Calu3 (cell line): ENCODE measurements around the gene GRK4. TPM values are rescaled to one million over a fixed set of nuclear protein-coding genes. Genes with fewer than 3 reads are reported as not detected.

Experiments
- BruUV-seq: library from RNA; stranded (reverse); fragments of 400-500 nt; replicated peaks from 2 replicates; lab custom pipeline; 2021; lab: Mats Ljungman, UMichigan
- CTCF ChIA-PET: fragments of 300-600 bp; sonication (Branson Sonifier 250); formaldehyde crosslinking; loops from one replicate; lab custom pipeline; 2022; ENCODE audit warnings: antibody characterized with exemption; lab: Charles Lee
- DNase-seq: peaks from one replicate; pipeline ENCODE4 v3.0.0; 2022
- H3K27ac Mint-ChIP-seq: one replicate; pipeline ENCODE4 v1.8.0; 2022; ENCODE audit warnings: mixed read lengths; ENCODE audit not compliant: unreplicated experiment
- H3K27me3 Mint-ChIP-seq: one replicate; pipeline ENCODE4 v1.8.0; 2022; ENCODE audit warnings: mixed read lengths; ENCODE audit not compliant: unreplicated experiment
- H3K36me3 Mint-ChIP-seq: one replicate; pipeline ENCODE4 v1.8.0; 2022; ENCODE audit warnings: mild to moderate bottlenecking, moderate library complexity, mixed read lengths; ENCODE audit not compliant: insufficient read depth, unreplicated experiment
- H3K4me1 Mint-ChIP-seq: one replicate; pipeline ENCODE4 v1.8.0; 2022; ENCODE audit warnings: mild to moderate bottlenecking, low read depth, mixed read lengths; ENCODE audit not compliant: unreplicated experiment
- H3K4me3 Mint-ChIP-seq: one replicate; pipeline ENCODE4 v1.8.0; 2022; ENCODE audit warnings: mild to moderate bottlenecking, low read depth, moderate library complexity, mixed read lengths; ENCODE audit not compliant: unreplicated experiment
- H3K9me3 Mint-ChIP-seq: one replicate; pipeline ENCODE4 v1.8.0; 2022; ENCODE audit warnings: low read depth, mixed read lengths; ENCODE audit not compliant: unreplicated experiment
- intact Hi-C: fragments of 100-400 bp; cut with micrococcal nuclease; formaldehyde crosslinking; loops from one replicate; pipeline ENCODE4 v1.10.0; 2022; ENCODE audit not compliant: unreplicated experiment
- total RNA-seq: library from RNA; stranded (reverse); gene quantifications from 2 replicates; pipeline ENCODE4 v1.2.3, GENCODE V29; 2022
- TF ChIP-seq, protein P1 (sequence below): fragments of 200-600 bp; IDR thresholded peaks from one replicate; pipeline ENCODE4 v1.8.0; 2022; ENCODE audit warnings: antibody characterized with exemption; ENCODE audit not compliant: unreplicated experiment

The GRK4 gene
- total RNA-seq, 1 experiment from 2014 or later: 0.80 TPM

DNA sequence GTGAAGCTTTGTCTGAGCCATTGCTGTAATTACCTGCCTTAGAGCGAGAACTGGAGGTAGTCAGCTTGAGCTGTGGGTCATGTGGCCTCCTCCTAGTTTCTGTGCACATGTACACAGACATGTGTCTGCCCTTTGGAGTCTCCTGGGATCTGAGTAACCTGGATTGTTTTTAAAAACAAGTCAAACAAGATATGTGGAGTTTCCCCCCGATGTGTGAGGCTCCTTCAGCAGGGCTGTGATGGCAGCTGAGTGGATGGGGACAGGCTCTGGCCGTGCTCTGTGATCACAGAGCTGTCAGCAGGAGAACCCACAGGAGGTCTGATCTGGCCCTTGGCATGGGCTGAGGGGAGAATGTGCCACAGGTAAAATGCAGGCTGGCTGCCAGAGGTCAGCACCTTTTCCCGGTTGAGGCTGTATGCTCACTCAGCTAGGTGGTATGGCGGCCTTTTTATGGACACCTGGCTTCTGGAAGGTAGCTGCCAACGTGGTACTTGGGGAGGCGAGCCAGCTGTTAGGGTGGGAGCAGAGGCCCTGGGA is 38.5 kb upstream of the GRK4 start:
- Mint-ChIP-seq H3K27ac (no peak overlapping the region), H3K4me1 (peaks cover 12% of the 10 kb centered on the region), H3K4me3 (no peak overlapping the region), H3K36me3 (peaks cover 16% of the 10 kb centered on the region), H3K27me3 (no peaks in the 10 kb centered on the region), H3K9me3 (peaks cover 1% of the 10 kb centered on the region)
- CTCF ChIA-PET: no interaction called here
- intact Hi-C loops: no loop called here
- TF ChIP-seq, protein P1, sequence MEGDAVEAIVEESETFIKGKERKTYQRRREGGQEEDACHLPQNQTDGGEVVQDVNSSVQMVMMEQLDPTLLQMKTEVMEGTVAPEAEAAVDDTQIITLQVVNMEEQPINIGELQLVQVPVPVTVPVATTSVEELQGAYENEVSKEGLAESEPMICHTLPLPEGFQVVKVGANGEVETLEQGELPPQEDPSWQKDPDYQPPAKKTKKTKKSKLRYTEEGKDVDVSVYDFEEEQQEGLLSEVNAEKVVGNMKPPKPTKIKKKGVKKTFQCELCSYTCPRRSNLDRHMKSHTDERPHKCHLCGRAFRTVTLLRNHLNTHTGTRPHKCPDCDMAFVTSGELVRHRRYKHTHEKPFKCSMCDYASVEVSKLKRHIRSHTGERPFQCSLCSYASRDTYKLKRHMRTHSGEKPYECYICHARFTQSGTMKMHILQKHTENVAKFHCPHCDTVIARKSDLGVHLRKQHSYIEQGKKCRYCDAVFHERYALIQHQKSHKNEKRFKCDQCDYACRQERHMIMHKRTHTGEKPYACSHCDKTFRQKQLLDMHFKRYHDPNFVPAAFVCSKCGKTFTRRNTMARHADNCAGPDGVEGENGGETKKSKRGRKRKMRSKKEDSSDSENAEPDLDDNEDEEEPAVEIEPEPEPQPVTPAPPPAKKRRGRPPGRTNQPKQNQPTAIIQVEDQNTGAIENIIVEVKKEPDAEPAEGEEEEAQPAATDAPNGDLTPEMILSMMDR: no peak
- DNase-seq: no peak
- no TSS peak for BruUV-seq

DNA sequence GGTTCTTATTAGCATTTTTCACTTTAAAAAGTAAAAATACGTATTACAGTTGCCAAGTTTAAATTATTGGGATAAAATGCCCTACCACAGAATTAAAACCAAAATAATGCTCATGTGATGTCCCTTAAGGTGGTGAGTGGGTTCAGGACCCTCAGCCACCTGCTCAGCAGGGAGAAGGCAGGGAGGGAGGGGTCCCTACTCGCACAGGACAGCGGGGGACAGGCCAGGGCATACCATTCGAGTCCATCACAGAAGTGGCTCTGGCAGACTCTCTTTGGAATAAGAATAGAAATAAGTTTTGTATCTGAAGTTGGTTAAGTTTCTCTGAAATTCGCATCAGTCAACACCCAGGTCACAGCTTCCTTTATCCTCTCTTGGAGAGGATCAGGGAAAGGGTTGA is 37.9 kb upstream of the GRK4 start:
- BruUV-seq: no TSS peak
- DNase-seq: no peak
- CTCF ChIA-PET: interaction anchor here (0.6 kb wide), 1 partner anchor 589 kb away, joined by 4 read pairs; no protein-coding TSS in a partner anchor
- no peak overlapping the region for H3K4me3 Mint-ChIP-seq
- no peaks in the 10 kb centered on the region for H3K9me3 Mint-ChIP-seq
- peaks cover 15% of the 10 kb centered on the region for H3K36me3 Mint-ChIP-seq
- intact Hi-C loops: no loop called here
- H3K27ac Mint-ChIP-seq: no peak overlapping the region
- H3K4me1 Mint-ChIP-seq: peaks cover 12% of the 10 kb centered on the region
- TF ChIP-seq, protein P1: no peak
- no peaks in the 10 kb centered on the region for H3K27me3 Mint-ChIP-seq

DNA sequence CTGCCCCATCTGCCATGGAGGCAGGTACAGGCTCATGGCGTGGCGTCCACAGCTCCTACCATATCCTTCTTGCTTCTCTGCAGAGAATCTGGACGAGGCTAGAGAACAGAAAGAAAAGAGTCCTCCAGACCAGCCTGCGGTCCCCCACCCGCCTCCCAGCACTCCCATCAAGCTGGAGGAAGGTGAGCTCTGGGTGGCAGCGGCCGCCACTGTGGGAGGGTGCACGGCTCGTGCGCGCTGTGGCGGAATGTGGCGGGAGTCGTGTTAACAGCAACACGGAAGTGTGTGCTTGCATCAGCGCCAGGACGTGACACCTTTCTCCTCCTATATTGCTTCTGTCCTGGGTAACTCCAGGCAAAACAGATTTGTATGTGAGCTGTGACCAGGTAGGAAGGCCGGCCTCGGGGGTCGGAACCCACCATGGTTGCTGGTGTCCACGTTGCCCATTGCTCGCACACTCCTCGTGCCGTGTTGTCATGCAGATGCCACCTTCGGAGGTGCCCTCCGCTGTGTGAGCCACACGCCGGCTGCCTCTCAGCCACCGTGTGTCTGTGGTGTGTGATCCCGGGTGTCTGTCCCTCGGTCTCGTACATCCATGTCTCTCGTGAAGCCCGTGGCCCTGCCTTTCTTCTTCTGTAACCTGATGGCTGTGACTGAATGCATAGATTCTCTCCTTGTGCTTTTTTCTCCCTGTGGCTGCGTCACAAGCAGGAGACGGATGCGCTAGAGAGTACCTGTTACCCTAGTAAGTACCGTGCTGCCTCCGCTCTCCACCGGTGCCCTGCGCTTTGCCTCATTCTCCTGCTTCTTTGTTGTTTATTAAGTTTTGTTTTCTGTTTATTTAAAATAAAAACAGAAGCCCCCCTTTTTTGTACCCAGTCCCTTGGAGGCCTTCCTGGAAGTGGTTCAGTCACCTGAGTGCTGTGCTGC is 37.2 kb upstream of the GRK4 start:
- H3K27me3 Mint-ChIP-seq: no peaks in the 10 kb centered on the region
- peaks cover 12% of the 10 kb centered on the region for H3K4me1 Mint-ChIP-seq
- TF ChIP-seq, protein P1: no peak
- H3K9me3 Mint-ChIP-seq: no peaks in the 10 kb centered on the region
- H3K27ac Mint-ChIP-seq: no peak overlapping the region
- peaks cover 16% of the 10 kb centered on the region for H3K36me3 Mint-ChIP-seq
- BruUV-seq: no TSS peak
- no peak for DNase-seq
- no peak overlapping the region for H3K4me3 Mint-ChIP-seq
- CTCF ChIA-PET: no interaction called here
- intact Hi-C loops: no loop called here

DNA sequence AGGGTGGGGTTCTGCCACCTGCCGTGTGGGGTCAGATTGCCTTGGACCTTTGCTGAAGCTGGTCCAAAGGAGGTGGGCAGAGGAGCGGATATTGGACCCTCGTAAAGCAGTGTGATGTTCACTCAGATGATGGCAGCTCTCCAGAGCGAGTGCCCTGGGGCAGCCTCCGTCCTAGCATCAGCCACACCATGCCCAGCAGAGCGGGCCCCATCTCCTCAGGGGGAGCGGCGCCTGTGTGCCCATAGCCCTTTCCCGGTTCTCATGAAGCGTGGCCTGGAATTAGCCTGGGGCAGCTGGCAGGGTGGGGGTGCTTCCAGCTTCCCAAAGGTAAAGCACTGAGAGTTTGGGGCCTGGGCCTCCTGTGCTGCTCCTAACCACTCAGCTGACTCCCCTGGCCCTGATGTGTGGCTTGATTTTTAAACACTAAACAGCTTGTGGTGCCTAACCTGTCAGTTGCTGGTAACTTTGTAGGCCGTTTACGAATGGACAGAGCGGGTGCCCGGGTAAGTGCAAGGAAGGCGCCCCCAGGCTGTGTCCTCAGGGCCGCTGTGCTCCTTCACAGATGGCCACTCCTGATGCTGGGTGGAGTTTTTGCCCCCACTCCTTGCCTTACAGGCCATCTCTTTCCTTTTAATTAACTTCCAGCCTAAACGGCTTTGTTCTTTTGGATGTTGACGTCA is 36.2 kb upstream of the GRK4 start:
- H3K4me1 Mint-ChIP-seq: peaks cover 3% of the 10 kb centered on the region
- H3K27me3 Mint-ChIP-seq: no peaks in the 10 kb centered on the region
- no peak for DNase-seq
- peaks cover 19% of the 10 kb centered on the region for H3K36me3 Mint-ChIP-seq
- TF ChIP-seq, protein P1: no peak
- no peaks in the 10 kb centered on the region for H3K9me3 Mint-ChIP-seq
- BruUV-seq: no TSS peak
- H3K4me3 Mint-ChIP-seq: no peak overlapping the region
- CTCF ChIA-PET: no interaction called here
- intact Hi-C loops: no loop called here
- no peak overlapping the region for H3K27ac Mint-ChIP-seq
